Right ventricle myocardium inferior (tissue), 1 donor: ENCODE measurements around the gene MAPK12. TPM values are rescaled to one million over a fixed set of nuclear protein-coding genes. Genes with fewer than 3 reads are reported as not detected.

Experiments
- ATAC-seq: fragments of 200-7000 bp; cut with Tn5 transposase; one replicate; pipeline ENCODE4 v1.9.1; 2020; ENCODE audit warnings: mild to moderate bottlenecking, moderate library complexity
- DNase-seq: peaks from one replicate; pipeline ENCODE4 v3.0.0; 2021; ENCODE audit errors: missing footprints
- intact Hi-C: fragments of 100-400 bp; cut with DNase I; formaldehyde crosslinking; loops from one replicate; pipeline ENCODE4 v1.11.0; 2022
- total RNA-seq: library from RNA; stranded (reverse); fragmentation: NEBNext Ultra II Directional; extraction: Animal tissue kit (Norgen Biotek cat#: 25700); gene quantifications from one replicate; pipeline ENCODE4 v1.2.1, GENCODE V29; 2021
- donor health status: DM: no; HTN: yes; CAD: no; lungs with severe emphysema.

MAPK12 gene
- total RNA-seq, 1 donor from 2014 or later = 18.2 TPM

DNA sequence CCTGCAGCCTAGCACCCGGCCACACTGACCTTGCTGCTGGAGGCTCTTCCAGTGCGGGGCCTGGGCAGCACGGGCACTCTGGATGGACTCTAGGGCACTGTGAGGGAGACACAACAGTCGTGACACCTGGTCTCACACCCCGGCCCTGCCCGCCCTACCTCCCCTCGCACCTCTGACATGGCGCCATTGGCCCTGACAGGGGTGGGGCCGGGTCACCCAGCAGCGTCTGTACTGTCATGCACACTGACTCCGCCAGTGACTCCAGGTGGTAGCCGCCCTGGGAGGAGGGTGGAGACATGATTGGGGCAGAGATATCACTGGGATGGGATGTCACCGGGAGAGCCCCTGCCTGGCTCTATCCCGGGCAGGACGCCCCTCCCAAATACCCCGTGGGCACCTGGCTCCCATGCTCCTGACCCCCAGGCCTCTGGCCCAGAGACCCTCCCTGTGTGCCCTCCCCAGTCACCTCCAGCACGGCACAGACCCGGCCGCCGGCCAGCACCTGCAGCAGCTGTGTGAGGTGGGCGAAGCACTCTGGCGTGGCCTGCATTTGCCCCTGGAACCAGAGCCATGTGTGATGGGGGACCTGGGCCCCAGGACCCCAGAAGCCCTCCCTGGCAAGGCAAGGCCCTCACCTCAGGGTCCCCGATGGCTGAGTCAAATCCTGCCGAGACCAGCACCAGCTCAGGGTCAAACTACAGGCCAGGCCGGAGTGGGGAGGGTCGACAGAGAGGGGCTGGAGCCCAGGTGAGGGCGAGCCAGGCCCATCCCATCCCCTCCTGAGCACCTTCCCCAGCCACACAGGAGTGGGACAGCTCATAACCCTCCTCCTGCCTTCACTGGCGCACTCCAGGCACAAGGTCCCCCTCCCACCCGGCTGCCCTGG lies 13.0 kb downstream of the MAPK12 start:
- intact Hi-C loops = loop anchor here (10.0 kb wide), 1 partner anchor 366 kb away; no protein-coding TSS in a partner anchor
- no peak for DNase-seq
- ATAC-seq = no peak

DNA sequence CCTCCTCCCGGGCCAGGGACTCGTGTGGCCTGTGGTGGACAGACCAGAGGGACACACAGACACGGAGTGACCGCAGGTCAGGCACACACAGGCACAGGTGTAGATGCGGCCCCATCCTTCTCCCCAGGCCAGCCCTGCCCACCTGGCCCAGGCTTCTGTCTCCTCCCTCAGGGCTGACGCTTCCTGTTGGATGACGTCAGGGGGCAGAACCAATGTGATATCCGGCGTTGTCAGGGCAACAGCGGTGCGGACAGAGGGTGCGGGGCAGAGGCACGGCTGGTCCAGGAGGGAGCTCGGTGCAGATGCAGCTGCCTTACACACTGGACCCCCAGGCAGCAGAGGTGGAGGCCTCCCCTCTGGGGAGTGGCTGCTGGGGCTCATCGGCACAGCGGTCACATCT lies 13.7 kb downstream of the MAPK12 start:
- ATAC-seq = no peak
- peak; percentile 86 for DNase-seq
- intact Hi-C loops = loop anchor here (10.0 kb wide), 1 partner anchor 367 kb away; no protein-coding TSS in a partner anchor

DNA sequence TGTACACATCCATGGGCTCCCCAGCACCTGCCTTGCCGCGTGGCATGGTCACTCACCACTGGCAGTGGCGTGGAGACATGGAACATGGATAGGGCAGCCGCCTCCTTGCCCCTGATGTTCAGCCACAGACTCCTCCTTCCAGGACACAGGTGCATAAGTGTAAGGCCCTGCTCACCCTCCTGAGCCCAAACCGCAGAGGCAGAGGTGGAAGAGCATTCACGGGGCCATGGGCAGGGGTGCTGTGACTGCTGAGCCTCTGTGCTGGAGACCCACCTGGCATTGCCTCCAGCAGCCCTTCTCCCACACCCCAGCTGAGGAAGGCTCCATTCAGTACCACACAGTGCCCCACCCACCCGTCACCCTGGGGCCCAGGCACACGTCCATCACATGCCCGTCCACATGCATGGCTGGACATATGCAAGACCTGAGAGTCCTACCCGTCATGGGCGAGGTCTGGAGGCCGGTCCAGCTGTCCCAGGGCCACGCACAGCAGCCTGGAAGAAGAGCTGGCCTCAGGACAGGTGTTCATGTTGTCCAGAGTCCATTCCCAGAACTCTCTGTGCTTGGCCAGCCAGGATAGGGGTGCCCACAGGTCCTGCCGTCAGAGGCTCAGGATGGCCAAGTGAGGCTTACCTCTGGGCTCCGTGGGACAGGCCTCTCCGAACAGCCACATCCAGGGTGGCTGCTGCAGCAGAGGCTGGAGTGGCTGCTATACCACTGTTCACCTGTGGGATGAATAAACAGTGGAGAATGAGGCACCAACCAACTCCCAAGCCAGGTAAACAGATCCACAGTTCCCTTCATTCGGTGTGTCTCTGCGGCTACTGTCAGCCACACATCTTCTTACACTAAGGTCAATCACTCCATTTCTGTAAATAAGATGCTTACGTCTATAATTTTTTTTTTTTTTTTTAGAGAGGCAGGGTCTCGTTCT lies 15.0 kb downstream of the MAPK12 start:
- no peak for ATAC-seq
- intact Hi-C loops = loop anchor here (10.0 kb wide), 1 partner anchor 368 kb away; no protein-coding TSS in a partner anchor
- no peak for DNase-seq

DNA sequence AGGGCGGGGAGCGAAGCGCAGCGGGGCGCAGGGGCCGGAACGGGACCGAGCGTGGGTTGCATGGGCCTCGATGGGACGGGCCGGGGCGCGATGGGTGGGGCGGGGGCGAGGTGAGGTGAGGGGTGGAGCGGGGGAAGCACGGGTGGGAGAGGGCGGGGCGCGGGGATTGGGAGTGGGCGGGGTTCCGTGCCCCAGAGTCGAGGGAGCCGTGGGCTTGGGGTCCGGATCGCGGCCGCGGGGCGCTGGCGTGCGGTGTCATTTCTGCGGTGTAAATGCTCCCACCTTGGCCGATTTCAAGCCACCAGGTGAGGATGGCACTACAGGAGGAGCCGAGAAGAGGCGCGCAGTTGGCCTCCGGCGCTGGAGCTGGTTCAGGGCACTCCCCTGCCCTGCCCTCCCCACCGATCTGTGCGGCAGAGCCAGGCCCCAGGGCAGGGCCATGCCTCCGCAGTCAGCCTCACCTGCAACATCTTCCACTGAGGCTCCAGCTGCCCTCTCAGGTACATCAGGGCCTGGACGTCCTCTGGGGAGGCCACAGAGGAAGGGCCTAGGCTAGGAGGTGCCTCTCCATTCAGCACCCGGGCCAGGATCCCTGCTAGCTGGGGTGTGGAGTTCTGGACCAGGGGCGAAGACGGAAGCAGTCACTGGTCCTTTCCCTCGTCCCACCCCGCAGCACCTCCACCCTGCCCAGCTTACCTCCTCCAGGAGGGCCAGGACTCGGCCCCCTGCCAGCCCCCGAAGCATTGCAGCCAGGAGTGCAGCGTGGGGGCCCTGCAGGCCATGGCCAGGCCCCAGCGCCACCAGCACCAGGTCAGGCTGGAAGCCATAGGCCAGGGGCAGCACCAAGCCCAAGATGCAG lies 16.0 kb downstream of the MAPK12 start:
- no peak for DNase-seq
- intact Hi-C loops = loop anchor here (10.0 kb wide), 1 partner anchor 369 kb away; no protein-coding TSS in a partner anchor

DNA sequence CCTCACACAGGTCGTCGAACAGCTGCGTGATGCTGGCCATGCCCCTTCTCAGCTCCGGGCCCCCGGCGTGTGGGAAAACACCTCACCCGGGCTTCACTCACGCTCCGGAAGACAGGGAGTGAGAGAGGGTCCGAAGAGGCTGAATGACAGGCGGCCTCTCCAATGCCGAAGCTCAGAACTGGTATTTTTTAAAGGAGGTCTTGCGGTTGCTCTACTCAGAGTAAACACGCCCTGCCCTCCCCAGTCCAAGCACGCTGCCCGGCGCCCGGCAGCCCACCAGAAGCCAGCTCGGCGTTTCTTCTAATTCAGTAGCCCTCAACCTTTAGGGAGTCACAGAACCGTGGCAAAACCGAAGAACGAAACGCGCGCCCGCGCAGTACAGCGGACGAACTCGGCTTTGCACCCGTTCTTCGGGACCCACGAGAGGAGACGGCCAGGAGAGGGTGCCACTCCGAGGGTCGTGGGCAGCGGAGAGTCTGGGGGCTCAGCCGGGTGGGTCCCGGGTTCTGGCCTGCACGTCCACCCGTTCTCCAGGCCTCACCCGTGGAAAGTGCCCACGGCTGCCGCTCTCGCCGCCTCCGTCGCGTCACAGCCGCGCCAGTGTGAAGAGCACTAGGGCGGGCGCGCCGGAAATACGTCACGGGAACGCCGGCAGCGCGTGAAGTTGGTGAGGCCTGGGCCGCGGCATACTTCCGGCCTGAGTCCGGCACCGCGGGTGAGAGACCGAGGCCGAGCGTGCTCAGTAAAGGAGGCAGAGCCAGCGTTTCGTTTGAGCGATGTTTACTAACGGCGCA lies 16.9 kb downstream of the MAPK12 start, which contains the start of gene TUBGCP6:
TSS of gene TUBGCP6 (minus strand) at position 604 of the 794 bp plus-strand sequence. CDS start at position 40, 564 bp downstream.
- ATAC-seq = peak; percentile 94
- intact Hi-C loops = loop anchor here (10.0 kb wide), 1 partner anchor 370 kb away; no protein-coding TSS in a partner anchor
- DNase-seq = peak; percentile 99

More for the DNA sequence above, 16.0 kb downstream of the MAPK12 start:
- ATAC-seq = peak; percentile 43

DNA sequence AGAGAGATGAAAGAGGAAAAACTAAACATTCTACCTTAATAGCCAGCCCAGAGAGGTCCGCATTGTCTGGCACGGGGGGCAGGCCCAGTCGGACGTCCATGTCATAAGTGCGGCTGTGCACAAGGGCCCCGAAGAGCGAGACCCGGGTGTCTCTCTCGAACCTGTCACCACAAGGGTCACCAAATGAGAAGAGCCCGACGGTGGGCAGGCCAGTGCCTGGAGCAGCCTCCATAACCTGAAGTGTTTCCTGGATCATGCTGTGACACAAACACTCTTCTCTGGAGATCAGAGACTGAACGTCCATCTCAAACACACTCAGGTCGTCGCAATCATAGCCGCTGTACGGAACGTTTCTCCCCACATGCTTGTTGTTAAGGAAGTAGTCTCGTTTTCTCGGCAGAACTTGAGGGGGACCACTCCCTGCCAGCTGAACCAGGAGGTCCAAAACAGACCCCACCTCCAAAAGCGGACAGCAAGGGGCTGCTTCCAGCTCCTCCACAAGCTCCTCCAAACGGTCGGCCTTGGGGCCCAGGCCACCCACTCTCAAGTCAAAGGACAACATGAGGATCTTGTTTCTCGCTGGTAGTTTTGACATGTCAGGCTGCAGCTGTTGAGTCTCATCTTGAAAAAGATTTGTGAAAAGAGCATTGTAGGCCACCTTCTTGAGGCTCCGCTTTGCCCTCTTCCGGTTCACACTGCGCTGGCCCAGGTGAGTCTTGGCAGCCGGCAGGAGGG lies 17.6 kb downstream of the MAPK12 start:
- ATAC-seq = no peak

DNA sequence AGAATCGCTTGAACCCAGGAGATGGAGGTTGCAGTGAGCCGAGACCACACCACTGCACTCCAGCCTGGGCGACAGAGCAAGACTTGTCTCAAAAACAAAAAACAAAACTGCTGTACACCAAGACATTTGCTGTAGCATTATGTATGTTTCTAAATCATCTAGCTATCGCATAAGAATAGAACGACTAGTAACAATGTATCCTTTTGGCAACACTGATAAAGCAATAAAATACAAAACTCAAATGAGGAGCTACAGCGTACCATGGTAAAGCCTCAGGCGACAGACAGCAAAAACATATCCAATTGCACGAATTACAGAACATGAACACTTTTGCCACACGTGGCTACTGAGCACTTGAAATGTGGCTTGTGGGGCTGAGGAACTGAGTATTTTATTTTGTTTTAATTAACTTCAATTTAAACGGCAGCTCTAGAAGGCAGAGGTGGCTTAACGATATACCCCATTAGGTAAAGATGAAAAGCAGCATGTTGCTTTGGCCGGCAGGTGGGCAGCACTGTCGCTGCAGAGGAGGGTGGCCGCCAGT lies 19.0 kb downstream of the MAPK12 start:
- DNase-seq (no peak), ATAC-seq (no peak)
- intact Hi-C loops = loop anchor here (10.0 kb wide), 1 partner anchor 372 kb away; no protein-coding TSS in a partner anchor

More for the DNA sequence above, 17.6 kb downstream of the MAPK12 start:
- no peak for DNase-seq
- intact Hi-C loops = loop anchor here (10.0 kb wide), 1 partner anchor 371 kb away; no protein-coding TSS in a partner anchor

DNA sequence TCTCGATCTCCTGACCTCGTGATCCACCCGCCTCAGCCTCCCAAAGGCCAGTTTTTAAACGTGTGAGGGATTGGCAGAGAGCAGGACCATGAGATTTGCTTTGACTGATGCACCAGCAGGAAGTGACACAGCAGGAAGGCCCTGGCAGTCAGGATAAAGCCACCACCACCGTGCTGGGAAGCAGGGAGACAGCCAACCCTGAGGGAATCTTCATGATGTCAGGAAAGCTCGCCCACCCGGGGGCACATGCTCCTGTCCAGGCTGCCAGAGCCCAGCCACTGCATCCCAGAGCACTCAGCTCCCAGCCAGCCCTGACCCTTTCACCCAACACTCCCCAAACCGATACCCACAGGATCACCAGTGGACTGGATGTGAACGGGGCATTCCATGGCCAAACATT lies 22.7 kb downstream of the MAPK12 start:
- intact Hi-C loops = no loop called here

DNA sequence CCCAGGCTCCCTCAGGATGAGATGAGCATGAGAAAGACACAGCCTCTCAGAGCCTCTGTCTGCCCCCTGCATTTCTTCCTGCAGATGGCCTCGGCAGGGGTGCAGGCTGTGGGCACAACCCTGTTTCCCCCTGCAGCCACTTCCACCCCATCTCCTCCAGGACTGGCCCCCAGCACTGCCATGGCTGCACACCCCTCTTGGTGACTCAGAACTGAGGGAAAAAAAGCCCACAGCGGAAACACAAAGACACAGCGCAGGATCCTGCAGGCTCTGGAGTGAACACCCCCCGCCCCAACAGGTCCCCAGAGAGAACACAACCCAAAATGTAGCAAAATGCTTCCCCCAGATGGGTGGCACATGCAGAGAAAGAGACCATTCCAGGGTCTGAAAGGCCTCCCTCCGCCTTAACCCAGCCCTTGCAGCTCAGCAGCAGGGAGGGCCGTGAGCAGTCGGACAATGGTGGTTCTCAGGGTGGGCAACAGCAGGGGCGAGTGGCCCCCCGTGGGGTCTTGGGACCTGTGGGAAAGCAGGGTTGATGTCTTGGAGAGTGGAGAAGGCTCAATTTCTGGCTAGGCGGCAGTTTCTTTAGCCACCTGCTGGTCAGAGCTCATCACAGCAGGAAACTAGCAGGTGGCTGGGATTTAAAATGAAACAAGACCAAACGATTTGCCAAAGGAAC lies 24.6 kb downstream of the MAPK12 start:
- DNase-seq (no peak), ATAC-seq (no peak)
- intact Hi-C loops = no loop called here

More for the DNA sequence above, 22.7 kb downstream of the MAPK12 start:
- no peak for DNase-seq
- no peak for ATAC-seq

DNA sequence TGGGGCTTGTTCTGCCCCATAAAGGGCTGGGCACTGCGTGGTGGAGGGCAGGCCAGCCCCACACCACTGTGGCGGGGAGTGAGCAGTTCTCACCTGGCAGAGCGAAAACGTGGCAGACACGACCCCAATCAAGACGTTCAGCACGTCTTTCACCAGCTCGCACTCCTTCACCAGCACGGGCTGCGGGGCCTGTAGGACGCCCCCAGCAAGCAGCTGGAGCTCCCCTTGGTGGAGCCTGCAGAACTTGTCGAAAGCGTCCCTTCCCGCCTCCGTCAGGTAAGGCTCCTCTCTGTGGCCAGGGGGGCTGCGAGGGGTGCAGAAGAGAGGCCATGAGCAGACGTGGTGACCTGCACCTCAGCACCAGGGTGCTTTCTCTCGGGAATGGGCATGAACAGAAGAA lies 28.3 kb downstream of the MAPK12 start:
- ATAC-seq = no peak
- no peak for DNase-seq
- intact Hi-C loops = no loop called here

DNA sequence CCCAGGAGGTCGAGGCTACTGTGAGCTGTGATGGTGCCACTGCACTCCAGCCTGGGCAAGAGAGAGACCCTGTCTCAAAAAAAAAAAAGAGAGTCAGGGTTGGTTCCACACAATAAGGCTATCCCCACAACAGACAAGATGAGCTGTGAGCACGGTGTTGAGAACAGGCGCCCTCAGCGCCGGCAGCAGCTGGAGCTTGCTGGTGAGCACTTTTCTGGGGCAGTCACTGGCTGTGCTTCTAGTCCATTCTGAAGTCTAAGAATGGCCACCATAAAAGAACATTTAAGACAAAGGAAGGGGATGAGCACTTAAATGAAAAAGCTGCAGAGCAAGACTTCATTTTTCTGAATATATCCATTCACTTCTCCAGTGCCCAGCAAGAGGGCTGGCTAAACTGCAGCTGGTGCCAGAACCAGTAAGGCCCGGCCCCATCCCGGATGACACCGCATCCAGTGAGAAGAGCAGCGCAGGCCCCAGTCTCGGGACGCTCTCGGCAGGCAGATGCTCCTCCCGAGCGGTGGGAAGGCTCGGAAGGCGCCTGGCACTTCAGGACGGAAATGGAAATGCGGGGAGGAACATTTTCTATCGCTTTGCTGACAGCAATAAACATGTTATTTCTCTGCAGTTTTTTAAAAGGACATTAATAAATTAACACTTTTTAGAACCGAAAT lies 28.9 kb downstream of the MAPK12 start:
- DNase-seq = no peak
- ATAC-seq = no peak
- intact Hi-C loops = no loop called here

DNA sequence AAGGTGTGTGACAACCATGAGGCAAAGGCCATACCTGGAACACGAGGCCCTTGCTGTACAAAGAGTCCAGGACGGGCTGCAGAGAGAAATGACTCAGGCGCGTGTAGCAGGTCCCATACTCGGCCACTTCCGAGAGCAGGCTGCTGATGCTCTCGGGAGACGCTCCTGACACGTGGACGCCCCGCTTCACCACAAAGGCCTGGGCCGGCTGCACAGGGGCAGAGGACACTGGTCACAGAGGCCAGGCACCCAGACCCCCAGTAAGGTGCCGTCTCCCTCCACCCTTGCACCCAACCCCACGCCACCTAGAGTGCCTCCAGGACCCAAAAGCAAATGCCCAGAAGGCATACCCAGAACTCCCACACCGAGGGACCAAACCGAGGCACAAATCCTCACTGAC lies 32.1 kb downstream of the MAPK12 start:
- ATAC-seq = no peak
- intact Hi-C loops = no loop called here
- peak; percentile 41 for DNase-seq

DNA sequence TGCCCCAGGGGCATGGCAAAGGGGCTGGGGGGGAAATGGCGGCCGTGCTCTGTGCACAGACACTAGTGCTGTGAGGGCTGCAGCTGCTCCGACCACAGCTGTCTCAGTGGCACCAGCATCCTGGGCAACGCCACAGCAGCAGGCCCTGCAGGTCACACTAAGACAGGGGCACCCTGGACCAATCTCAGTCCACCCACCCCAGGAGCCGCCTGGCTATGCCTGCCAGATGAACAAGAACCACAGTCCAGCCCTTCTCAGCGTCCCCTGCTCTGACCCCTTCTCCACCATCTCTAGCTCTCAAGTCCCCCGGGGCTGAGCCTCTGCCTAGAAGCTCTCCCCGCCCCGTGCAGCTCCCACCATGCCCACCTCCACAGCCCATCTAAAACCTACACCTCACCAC lies 33.1 kb downstream of the MAPK12 start:
- peak; percentile 2 for DNase-seq
- no peak for ATAC-seq
- intact Hi-C loops = no loop called here

DNA sequence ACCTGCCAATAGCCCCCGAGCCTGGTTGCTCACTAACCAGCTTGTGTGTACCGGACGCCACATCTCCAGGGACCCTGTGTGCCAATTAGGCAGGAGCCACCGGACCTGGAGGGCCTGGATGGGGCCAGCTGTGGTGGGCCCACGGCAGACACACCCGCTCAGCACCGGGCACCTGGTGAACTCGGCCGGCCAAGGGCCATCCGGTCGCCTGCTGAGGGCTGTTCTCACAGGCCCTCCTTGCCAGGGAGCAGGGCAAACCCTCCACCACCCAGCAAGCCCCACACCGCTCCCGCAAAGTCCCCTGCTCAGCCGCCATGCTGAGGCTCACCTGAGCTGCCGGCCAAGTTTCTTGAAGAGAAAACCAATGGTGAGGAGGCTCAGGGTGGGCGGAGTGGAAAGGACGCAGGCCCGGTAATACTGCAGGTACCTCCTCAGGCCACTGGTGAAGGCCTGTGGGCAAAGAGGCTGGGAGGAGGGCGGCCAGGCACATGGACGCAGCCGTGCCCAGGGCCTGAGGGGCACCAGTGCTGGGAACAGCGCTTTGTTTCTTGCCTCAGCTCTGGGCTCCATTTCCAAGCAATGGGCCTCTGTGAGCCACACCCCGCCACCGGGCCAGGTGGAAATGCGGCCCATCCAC lies 33.8 kb downstream of the MAPK12 start:
- intact Hi-C loops = no loop called here
- DNase-seq = peak; percentile 34
- no peak for ATAC-seq

DNA sequence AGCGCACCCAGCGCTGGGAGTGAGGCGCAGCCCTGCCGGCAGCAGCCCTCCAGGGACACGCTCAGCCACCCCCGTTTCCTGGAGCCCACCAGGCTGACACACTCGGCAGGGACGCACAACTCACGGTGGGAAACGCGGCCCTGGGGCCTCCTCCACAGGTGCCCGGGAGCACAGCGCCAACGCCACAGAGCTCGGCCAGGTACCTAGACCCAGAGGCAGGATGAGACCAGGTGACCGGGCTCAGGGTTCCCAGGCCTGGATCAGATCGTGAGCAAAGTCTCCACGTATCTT lies 34.7 kb downstream of the MAPK12 start:
- peak; percentile 37 for DNase-seq
- no peak for ATAC-seq
- intact Hi-C loops = no loop called here
